ENCODE measurements around the gene USP13. TPM values are rescaled to one million over a fixed set of nuclear protein-coding genes. Genes with fewer than 3 reads are reported as not detected.

Gene USP13
- total and polyA plus RNA-seq, 2 of the 13 experiments (the other 11 are each of a cell fraction or from before 2014, with no cell fraction given), result 15.9 to 36.7 TPM

GRCh38 chr3:179652447-179653095 lies at the start of gene USP13 (continued):
- TF ChIP-seq ZBTB39 (CRISPR knock-in tag; IDR thresholded peaks at IDR 0.05) (no peak), RELA (CRISPR knock-in tag; IDR thresholded peaks at IDR 0.05) (no peak), AGO2 (optimal IDR thresholded peaks at IDR 0.05; ENCODE audit: low read depth, low read length) (no peak), ZNF761 (CRISPR knock-in tag; conservative IDR thresholded peaks at IDR 0.05) (no peak), CREM (IDR thresholded peaks at IDR 0.05) (no peak), CREM (CRISPR knock-in tag; IDR thresholded peaks at IDR 0.05) (no peak), POLR2G (IDR thresholded peaks at IDR 0.05; ENCODE audit: low read depth, low read length) (peak; percentile 77), NCOR1 (IDR thresholded peaks at IDR 0.05; ENCODE audit: borderline replicate concordance, low read length) (no peak), NCOA1 (CRISPR knock-in tag; IDR thresholded peaks at IDR 0.05) (no peak), TBL1XR1 (IDR thresholded peaks at IDR 0.05; ENCODE audit: borderline replicate concordance, low read length, partially characterized antibody) (no peak), ZNF782 (CRISPR knock-in tag; IDR thresholded peaks at IDR 0.05; ENCODE audit: borderline replicate concordance) (no peak), ZNF142 (CRISPR knock-in tag; IDR thresholded peaks at IDR 0.05) (peak; percentile 39; the same call in 1 of the 2 replicates), ARNT2 (CRISPR knock-in tag; IDR thresholded peaks at IDR 0.05; ENCODE audit: low read depth) (peak; percentile 51; the same call in 1 of the 2 replicates)
- TF ChIP-seq, protein P1, sequence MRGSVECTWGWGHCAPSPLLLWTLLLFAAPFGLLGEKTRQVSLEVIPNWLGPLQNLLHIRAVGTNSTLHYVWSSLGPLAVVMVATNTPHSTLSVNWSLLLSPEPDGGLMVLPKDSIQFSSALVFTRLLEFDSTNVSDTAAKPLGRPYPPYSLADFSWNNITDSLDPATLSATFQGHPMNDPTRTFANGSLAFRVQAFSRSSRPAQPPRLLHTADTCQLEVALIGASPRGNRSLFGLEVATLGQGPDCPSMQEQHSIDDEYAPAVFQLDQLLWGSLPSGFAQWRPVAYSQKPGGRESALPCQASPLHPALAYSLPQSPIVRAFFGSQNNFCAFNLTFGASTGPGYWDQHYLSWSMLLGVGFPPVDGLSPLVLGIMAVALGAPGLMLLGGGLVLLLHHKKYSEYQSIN (CRISPR knock-in tag; IDR thresholded peaks at IDR 0.05; ENCODE audit: borderline replicate concordance), result no peak
- TF ChIP-seq, protein P2, sequence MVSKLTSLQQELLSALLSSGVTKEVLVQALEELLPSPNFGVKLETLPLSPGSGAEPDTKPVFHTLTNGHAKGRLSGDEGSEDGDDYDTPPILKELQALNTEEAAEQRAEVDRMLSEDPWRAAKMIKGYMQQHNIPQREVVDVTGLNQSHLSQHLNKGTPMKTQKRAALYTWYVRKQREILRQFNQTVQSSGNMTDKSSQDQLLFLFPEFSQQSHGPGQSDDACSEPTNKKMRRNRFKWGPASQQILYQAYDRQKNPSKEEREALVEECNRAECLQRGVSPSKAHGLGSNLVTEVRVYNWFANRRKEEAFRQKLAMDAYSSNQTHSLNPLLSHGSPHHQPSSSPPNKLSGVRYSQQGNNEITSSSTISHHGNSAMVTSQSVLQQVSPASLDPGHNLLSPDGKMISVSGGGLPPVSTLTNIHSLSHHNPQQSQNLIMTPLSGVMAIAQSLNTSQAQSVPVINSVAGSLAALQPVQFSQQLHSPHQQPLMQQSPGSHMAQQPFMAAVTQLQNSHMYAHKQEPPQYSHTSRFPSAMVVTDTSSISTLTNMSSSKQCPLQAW (CRISPR knock-in tag; IDR thresholded peaks at IDR 0.05), result no peak
- TF ChIP-seq, protein P3, sequence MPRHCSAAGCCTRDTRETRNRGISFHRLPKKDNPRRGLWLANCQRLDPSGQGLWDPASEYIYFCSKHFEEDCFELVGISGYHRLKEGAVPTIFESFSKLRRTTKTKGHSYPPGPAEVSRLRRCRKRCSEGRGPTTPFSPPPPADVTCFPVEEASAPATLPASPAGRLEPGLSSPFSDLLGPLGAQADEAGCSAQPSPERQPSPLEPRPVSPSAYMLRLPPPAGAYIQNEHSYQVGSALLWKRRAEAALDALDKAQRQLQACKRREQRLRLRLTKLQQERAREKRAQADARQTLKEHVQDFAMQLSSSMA (CRISPR knock-in tag; IDR thresholded peaks at IDR 0.05), result no peak

Data from HepG2 (cell line).